H1 (cell line): ENCODE data around the gene CYB561D2. TPM values are rescaled to one million over a fixed set of nuclear protein-coding genes. Genes with fewer than 3 reads are reported as not detected.

Source experiments
- CTCF ChIA-PET: fragments of 300-600 bp; sonication (Branson Sonifier 250); formaldehyde crosslinking; loops from one replicate; lab custom pipeline; 2021; ENCODE audit not compliant: partially characterized antibody; lab: Charles Lee
- POLR2A ChIA-PET: fragments of 300-600 bp; sonication (Branson Sonifier 250); formaldehyde crosslinking; loops from one replicate; lab custom pipeline; 2021; ENCODE audit warnings: inconsistent platforms; ENCODE audit not compliant: partially characterized antibody; lab: Charles Lee
- DNase-seq, 2 experiments: peaks; one replicate each; pipeline versions ENCODE4 v3.0.0 to v3.0.0-alpha.2; 2010 to 2022; ENCODE audit warnings: low spot score in 2 of 2, low read depth in 1 of 2, mixed read lengths in 1 of 2
- FAIRE-seq: peaks from 2 replicates; lab custom pipeline; 2011; peaks lifted over from hg19 to GRCh38; lab: Jason Lieb, UNC
- H2AFZ ChIP-seq: 2 replicates; pipeline ENCODE4 v1.8.1; 2012; ENCODE audit warnings: low read length, inconsistent platforms
- H2AK5ac ChIP-seq: 2 replicates; pipeline ENCODE4 v1.6.1; 2013; ENCODE audit warnings: low read depth, low read length
- H2BK120ac ChIP-seq: replicated peaks from 2 replicates; pipeline ENCODE3; 2013; ENCODE audit warnings: low read depth, low read length, inconsistent platforms
- H2BK12ac ChIP-seq: 2 replicates; pipeline ENCODE4 v1.6.1; 2013; ENCODE audit warnings: low read depth, low read length
- H2BK15ac ChIP-seq: 2 replicates; pipeline ENCODE4 v1.6.1; 2013; ENCODE audit warnings: low read length
- H2BK20ac ChIP-seq: 2 replicates; pipeline ENCODE4 v1.6.1; 2013; ENCODE audit warnings: low read length
- H2BK5ac ChIP-seq: 2 replicates; pipeline ENCODE4 v1.6.1; 2013; ENCODE audit warnings: low read depth, low read length
- H3K14ac ChIP-seq: 2 replicates; pipeline ENCODE4 v1.6.1; 2013; ENCODE audit warnings: inconsistent platforms; ENCODE audit not compliant: insufficient read length
- H3K18ac ChIP-seq: 2 replicates; pipeline ENCODE4 v1.6.1; 2013; ENCODE audit warnings: low read length; ENCODE audit errors: extremely low read depth
- H3K23ac ChIP-seq: 2 replicates; pipeline ENCODE4 v1.6.1; 2013; ENCODE audit warnings: inconsistent platforms; ENCODE audit not compliant: insufficient read length
- H3K23me2 ChIP-seq: 2 replicates; pipeline ENCODE4 v1.6.1; 2013; ENCODE audit warnings: low read depth, low read length
- H3K27ac ChIP-seq: 2 replicates; pipeline ENCODE4 v1.6.1; 2011; ENCODE audit warnings: low read depth, low read length, inconsistent platforms
- H3K27me3 ChIP-seq, 4 experiments: replicated peaks in 1 of 4; 1 replicate in 1 of 4; 2 replicates in 3 of 4; pipeline versions ENCODE4 v1.6.1 to v1.8.1; 2011 to 2013; ENCODE audit warnings: low read length in 3 of 4, mild to moderate bottlenecking in 3 of 4, inconsistent platforms in 2 of 4, mixed read lengths in 2 of 4, moderate library complexity in 1 of 4; ENCODE audit not compliant: control insufficient read depth in 3 of 4, insufficient read depth in 3 of 4; ENCODE audit errors: extremely low read depth in 1 of 4
- H3K36me3 ChIP-seq, 4 experiments: 2 replicates each; pipeline versions ENCODE4 v1.6.1 to v1.8.1; 2011 to 2013; ENCODE audit warnings: mild to moderate bottlenecking in 4 of 4, low read length in 3 of 4, moderate library complexity in 2 of 4, control low read depth in 1 of 4, inconsistent platforms in 1 of 4; ENCODE audit not compliant: insufficient read depth in 4 of 4, control insufficient read depth in 2 of 4
- H3K4ac ChIP-seq: replicated peaks from 2 replicates; pipeline ENCODE3; 2013; ENCODE audit warnings: low read length, low read depth, mixed read lengths, inconsistent platforms; ENCODE audit not compliant: insufficient read length
- H3K4me1 ChIP-seq, 4 experiments: replicated peaks in 1 of 4; 1 replicate in 1 of 4; 2 replicates in 3 of 4; pipeline versions ENCODE4 v1.6.1 to v1.8.1; 2011 to 2013; ENCODE audit warnings: low read length in 3 of 4, inconsistent platforms in 2 of 4, mixed read lengths in 1 of 4; ENCODE audit not compliant: insufficient read depth in 4 of 4, control insufficient read depth in 3 of 4
- H3K4me2 ChIP-seq, 2 experiments: 2 replicates each; pipeline versions ENCODE4 v1.6.1 to v1.8.1; 2011 to 2013; ENCODE audit warnings: low read depth in 2 of 2, low read length in 2 of 2, control low read depth in 1 of 2, inconsistent platforms in 1 of 2, mild to moderate bottlenecking in 1 of 2; ENCODE audit not compliant: insufficient read depth in 1 of 2
- H3K4me3 ChIP-seq, 4 experiments: fragments of 200-600, 300-600 bp in 1 of 4; sonication (generic), shearing (Covaris generic), sonication (Bioruptor Twin) in 1 of 4; 2 replicates each; pipeline versions ENCODE4 v1.5.1 to v1.8.1; 2011 to 2016; ENCODE audit warnings: low read length in 4 of 4, low read depth in 3 of 4, control low read depth in 2 of 4, inconsistent platforms in 2 of 4, mild to moderate bottlenecking in 2 of 4, mixed read lengths in 1 of 4, moderate library complexity in 1 of 4; ENCODE audit not compliant: insufficient read depth in 2 of 4; ENCODE audit errors: extremely low read depth in 1 of 4
- H3K56ac ChIP-seq: replicated peaks from 2 replicates; pipeline ENCODE3; 2013; ENCODE audit warnings: low read depth, mild to moderate bottlenecking, mixed read lengths, low read length, inconsistent platforms; ENCODE audit not compliant: insufficient read length
- H3K79me1 ChIP-seq: 2 replicates; pipeline ENCODE4 v1.6.1; 2013; ENCODE audit warnings: low read depth, low read length, control low read depth
- H3K79me2 ChIP-seq, 2 experiments: 2 replicates each; pipeline versions ENCODE4 v1.6.1 to v1.8.1; 2012 to 2013; ENCODE audit warnings: low read length in 2 of 2, mild to moderate bottlenecking in 2 of 2, inconsistent platforms in 1 of 2; ENCODE audit not compliant: insufficient read depth in 2 of 2, control insufficient read depth in 1 of 2
- H3K9ac ChIP-seq, 4 experiments: replicated peaks in 1 of 4; 1 replicate in 1 of 4; 2 replicates in 3 of 4; pipeline versions ENCODE4 v1.6.1 to v1.8.1; 2011 to 2013; ENCODE audit warnings: low read depth in 3 of 4, low read length in 3 of 4, control low read depth in 2 of 4, mild to moderate bottlenecking in 2 of 4, moderate library complexity in 2 of 4, inconsistent platforms in 1 of 4; ENCODE audit errors: extremely low read depth in 1 of 4
- H3K9me3 ChIP-seq, 2 experiments: 2 replicates each; pipeline versions ENCODE4 v1.6.1 to v1.8.1; 2012 to 2013; ENCODE audit warnings: mild to moderate bottlenecking in 2 of 2, moderate library complexity in 2 of 2, control low read depth in 1 of 2, inconsistent platforms in 1 of 2, low read depth in 1 of 2, low read length in 1 of 2, mixed read lengths in 1 of 2; ENCODE audit not compliant: insufficient read depth in 2 of 2
- H4K20me1 ChIP-seq, 2 experiments: replicated peaks in 1 of 2; 2 replicates each; pipeline versions ENCODE3 to v1.8.1; 2011 to 2013; ENCODE audit warnings: inconsistent platforms in 2 of 2, low read length in 2 of 2, mild to moderate bottlenecking in 1 of 2; ENCODE audit not compliant: insufficient read depth in 2 of 2, control insufficient read depth in 1 of 2
- H4K5ac ChIP-seq: 2 replicates; pipeline ENCODE4 v1.6.1; 2013; ENCODE audit warnings: low read length, low read depth, mixed read lengths, inconsistent platforms; ENCODE audit not compliant: insufficient read length
- H4K8ac ChIP-seq: 2 replicates; pipeline ENCODE4 v1.8.0; 2013; ENCODE audit warnings: mild to moderate bottlenecking, moderate library complexity, low read length, inconsistent platforms; ENCODE audit not compliant: insufficient read depth; ENCODE audit errors: extremely low read depth
- H4K91ac ChIP-seq: replicated peaks from 2 replicates; pipeline ENCODE3; 2013; ENCODE audit warnings: low read length, mixed read lengths, inconsistent platforms; ENCODE audit not compliant: insufficient read length
- BCL11A ChIP-seq, 2 experiments: IDR thresholded peaks; one replicate each; pipeline ENCODE4 v1.6.1; 2011; ENCODE audit warnings: low read depth in 2 of 2, low read length in 2 of 2, mild to moderate bottlenecking in 2 of 2
- CTCF ChIP-seq, 3 experiments: IDR thresholded peaks; 1 replicate in 2 of 3; 2 replicates in 1 of 3; pipeline versions ENCODE4 v1.5.1 to v1.6.1; 2011; ENCODE audit warnings: low read length in 3 of 3, mild to moderate bottlenecking in 3 of 3, inconsistent platforms in 2 of 3, low read depth in 1 of 3, moderate library complexity in 1 of 3; ENCODE audit not compliant: insufficient read depth in 1 of 3; ENCODE audit errors: control extremely low read depth in 1 of 3
- EP300 ChIP-seq, 2 experiments: IDR thresholded peaks; 1 replicate in 1 of 2; 2 replicates in 1 of 2; pipeline ENCODE4 v1.6.1; 2011 to 2012; ENCODE audit warnings: low read depth in 2 of 2, low read length in 2 of 2, mild to moderate bottlenecking in 2 of 2, borderline replicate concordance in 1 of 2, inconsistent platforms in 1 of 2, moderate library complexity in 1 of 2
- HDAC2 ChIP-seq, 2 experiments: fragments of 300-600 bp in 1 of 2; sonication (generic) in 1 of 2; IDR thresholded peaks; 2 replicates each; pipeline ENCODE4 v1.6.1; 2011 to 2012; ENCODE audit warnings: low read depth in 2 of 2, low read length in 2 of 2, mild to moderate bottlenecking in 2 of 2, moderate library complexity in 2 of 2, borderline replicate concordance in 1 of 2, inconsistent platforms in 1 of 2
- KDM4A ChIP-seq: IDR thresholded peaks from one replicate; pipeline ENCODE4 v1.7.1; 2012; ENCODE audit warnings: low read depth, mild to moderate bottlenecking, moderate library complexity, low read length, inconsistent platforms; ENCODE audit not compliant: severe bottlenecking
- SP4 ChIP-seq: IDR thresholded peaks from 2 replicates; pipeline ENCODE4 v1.6.1; 2012; ENCODE audit warnings: low read length, inconsistent platforms
- TCF12 ChIP-seq: IDR thresholded peaks from 2 replicates; pipeline ENCODE4 v1.6.1; 2011; ENCODE audit warnings: low read depth, mild to moderate bottlenecking, low read length
- WGBS, 2 experiments: shearing (Covaris generic) in 1 of 2; methylation state at CpG; one replicate each; pipeline versions ENCODE4 v1.1.6 to v1.1.7; 2013 to 2015; ENCODE audit warnings: low lambda C conversion rate in 2 of 2, mixed read lengths in 2 of 2, inconsistent platforms in 1 of 2, low coverage in 1 of 2, missing lambda C conversion rate in 1 of 2; ENCODE audit not compliant: insufficient replicate concordance in 2 of 2, insufficient coverage in 1 of 2, insufficient read length in 1 of 2; ENCODE audit errors: extremely low coverage in 1 of 2, missing lambda C conversion rate in 1 of 2; 5-methylcytosine and 5-hydroxymethylcytosine counted together
- polyA plus RNA-seq, 7 experiments: library from polyadenylated mRNA; depleted of rRNA in 3 of 7; stranded (reverse) in 5 of 7; unstranded in 2 of 7; fragments of >200 nt in 5 of 7; fragments of 200-250 nt in 2 of 7; gene quantifications; 1 replicate in 5 of 7; 2 replicates in 1 of 7; 4 replicates in 1 of 7; pipeline versions ENCODE4 v1.2.1 to v1.2.3, GENCODE V29; 2011 to 2013; ENCODE audit warnings: missing spikeins in 2 of 7, mixed read lengths in 2 of 7
- total RNA-seq: library from RNA; stranded (reverse); fragmentation: NEBNext Ultra II Directional; extraction: Animal tissue kit (Norgen Biotek cat#: 25700); gene quantifications from 2 replicates; pipeline ENCODE4 v1.2.1, GENCODE V29; 2021

CYB561D2 gene
- total and polyA plus RNA-seq, 2 of the 8 experiments (the other 6 are each of a cell fraction or from before 2014, with no cell fraction given), result 9.8 to 34.0 TPM

GRCh38 chr3:50327943-50328691 lies 22.5 kb upstream of the CYB561D2 start, which contains the start of gene TUSC2:
TUSC2 (minus strand) TSS chr3:50328223; CDS start chr3:50328099, 124 bp downstream.
- no peak for FAIRE-seq
- WGBS, 2 experiments, result 7% methylated on average over 50 of the region's 55 CpGs; no CpG with 5 or more reads in 1 of the 2 experiments
- no peak for TF ChIP-seq EP300 (IDR thresholded peaks at IDR 0.05; ENCODE audit: borderline replicate concordance in 1 of 2, low read depth in 2 of 2, low read length in 2 of 2)
- TF ChIP-seq TCF12, result 0 out of 2 replicates have a peak, but pooled peaks have one; percentile 39
- TF ChIP-seq CTCF (IDR thresholded peaks at IDR 0.05; ENCODE audit: control extremely low read depth in 1 of 3, insufficient read depth in 1 of 3, low read depth in 1 of 3, low read length in 3 of 3), result peak in 1 of 3 experiments; percentile 3; a peak in 1 of 4 replicates
- TF ChIP-seq SP4, result no peak
- peak; percentile 88 for TF ChIP-seq KDM4A
- peak in 1 of 2 experiments; percentile 84; a peak in 1 of 4 replicates for TF ChIP-seq HDAC2 (IDR thresholded peaks at IDR 0.05; ENCODE audit: borderline replicate concordance in 1 of 2, low read depth in 2 of 2, low read length in 2 of 2)
- no peak for TF ChIP-seq BCL11A (IDR thresholded peaks at IDR 0.05; ENCODE audit: low read depth in 2 of 2, low read length in 2 of 2)

More at GRCh38 chr3:50327943-50328691, 22.5 kb upstream of the CYB561D2 start, which contains the start of gene TUSC2:
- Histone ChIP-seq H4K20me1 (peaks cover 6 to 8% of the 10 kb centered on the region in 2 experiments), H2AFZ (peak within 1 kb of the TSS; percentile 71), H3K9me3 (no peaks in the 10 kb centered on the region), H2BK20ac (no peak within 1 kb of the TSS), H2BK120ac (no peak within 1 kb of the TSS), H3K4me1 (peaks cover 0 to 19% (median 7%) of the 10 kb centered on the region in 4 experiments; a peak in 6 of 7 replicates), H3K79me1 (peaks cover 5% of the 10 kb centered on the region; the same call in 1 of the 2 replicates), H3K4me3 (peak within 1 kb of the TSS; percentile 52 to 97 (median 90)), H3K56ac (peak within 1 kb of the TSS; percentile 42), H2BK5ac (peak within 1 kb of the TSS; percentile 44; the same call in 1 of the 2 replicates), H4K5ac (peak within 1 kb of the TSS; percentile 58), H2BK15ac (peak within 1 kb of the TSS; percentile 61; the same call in 1 of the 2 replicates), H3K36me3 (peaks cover 11 to 31% (median 23%) of the 10 kb centered on the region in 4 experiments; a peak in 7 of 8 replicates), H3K4ac (no peak within 1 kb of the TSS), H3K14ac (no peak within 1 kb of the TSS), H4K91ac (no peak within 1 kb of the TSS), H3K9ac (peak within 1 kb of the TSS; percentile 65 to 74 (median 72)), H2AK5ac (no peak within 1 kb of the TSS), H3K4me2 (peak within 1 kb of the TSS; percentile 72 to 98), H3K23ac (no peak within 1 kb of the TSS), H3K79me2 (peaks cover 0 to 11% of the 10 kb centered on the region in 2 experiments; a peak in 2 of 4 replicates), H3K27me3 (no peaks in the 10 kb centered on the region), H3K18ac (no peak within 1 kb of the TSS), H3K27ac (peak within 1 kb of the TSS; percentile 49; the same call in 1 of the 2 replicates), H3K23me2 (peaks cover 11% of the 10 kb centered on the region; the same call in 1 of the 2 replicates), H2BK12ac (no peak within 1 kb of the TSS), H4K8ac (peak within 1 kb of the TSS; percentile 94; the same call in 1 of the 2 replicates)
- ChIA-PET POLR2A (interaction anchor here (0.6 to 6.4 kb wide), 13 partner anchors 8 to 172 kb away, joined by 3 to 36 read pairs (median 4); partner anchors contain the start of genes HYAL1, HYAL2, IFRD2 and RASSF1), CTCF (interaction anchor here (0.7 to 7.5 kb wide), 13 partner anchors 9 to 291 kb away, joined by 3 to 75 read pairs (median 3); partner anchors contain the start of genes HYAL3, LSMEM2 and NAA80)
- DNase-seq, result peak; percentile 82 to 96
